Dermis microvascular lymphatic vessel endothelial cell (primary cell): ENCODE results near the gene ARMC8. TPM values are rescaled to one million over a fixed set of nuclear protein-coding genes. Genes with fewer than 3 reads are reported as not detected.

Experiments
- DNase-seq, 2 donors: peaks; one replicate each; pipeline versions ENCODE4 v3.0.0 to v3.0.0-alpha.2; 2010; ENCODE audit warnings: low read depth in 2 of 2
- total RNA-seq: library from RNA; depleted of rRNA; stranded (reverse); fragments of >200 nt; gene quantifications from 2 replicates; pipeline ENCODE4 v1.2.1, GENCODE V29; 2014

ARMC8 gene
- total RNA-seq, 1 donor from 2014 or later, result 41.1 TPM

- no peak for DNase-seq
These were observed 10.4 kb downstream of the ARMC8 start for GRCh38 chr3:138197524-138197923.

- DNase-seq, result no peak
These were observed 12.8 kb downstream of the ARMC8 start for GRCh38 chr3:138199851-138200250.

DNA sequence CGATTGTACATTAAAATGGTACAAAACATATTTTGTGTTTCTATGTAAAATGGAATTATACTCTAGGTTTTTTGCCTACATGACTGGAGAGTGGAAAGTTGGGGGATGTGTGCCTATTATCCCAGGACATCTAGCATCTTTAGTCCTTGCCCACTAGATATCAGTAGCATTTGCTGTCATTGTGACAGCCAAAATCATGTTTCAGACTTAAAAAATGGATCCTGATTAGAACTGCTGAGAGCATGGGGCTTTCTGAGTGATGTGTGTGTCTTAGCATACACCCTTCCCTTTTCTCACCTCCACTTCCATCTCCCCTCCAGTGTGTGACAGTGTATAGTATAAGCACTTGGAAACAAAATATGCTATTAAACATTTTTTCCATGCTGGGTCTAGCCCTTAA lies 13.3 kb downstream of the ARMC8 start:
- DNase-seq, result no peak

- DNase-seq, result no peak
These were observed 16.0 kb downstream of the ARMC8 start for GRCh38 chr3:138202945-138203701.

DNA sequence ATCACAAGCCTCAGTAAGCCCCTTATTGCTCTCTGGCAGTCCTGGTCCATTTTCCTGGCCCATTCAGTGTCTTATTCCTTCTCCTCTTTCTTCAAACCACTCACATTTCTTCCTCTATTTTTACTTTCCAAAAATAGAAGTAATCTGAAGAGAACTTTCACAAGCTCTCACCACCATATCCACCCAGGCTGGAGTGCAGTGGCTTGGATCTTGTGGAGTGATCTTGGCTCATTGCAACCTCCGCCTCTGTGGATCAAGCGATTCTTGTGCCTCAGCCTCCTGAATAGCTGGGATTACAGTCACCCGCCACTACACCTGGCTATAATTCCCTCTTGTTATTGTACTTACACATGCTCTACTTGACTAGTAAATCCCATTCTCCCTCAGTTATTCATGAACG lies 16.8 kb downstream of the ARMC8 start:
- no peak for DNase-seq

DNA sequence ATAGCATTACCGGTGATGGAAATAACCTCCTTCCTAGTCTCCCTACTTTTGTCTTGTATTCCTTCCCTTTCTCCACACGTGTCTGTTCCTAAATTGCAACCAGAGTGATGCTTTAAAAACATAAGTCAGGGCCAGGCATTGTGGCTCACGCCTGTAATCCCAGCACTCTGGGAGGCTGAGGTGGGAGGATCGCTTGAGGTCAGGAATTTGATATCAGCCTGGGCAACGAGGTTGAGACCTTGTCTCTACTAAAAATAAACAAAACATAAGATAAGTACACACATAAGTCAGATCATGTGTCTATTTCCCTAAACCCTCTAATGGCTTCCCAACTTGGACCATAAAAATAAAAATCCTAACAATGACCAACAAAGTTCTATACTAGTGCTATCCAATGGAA lies 18.4 kb downstream of the ARMC8 start:
- no peak for DNase-seq

DNA sequence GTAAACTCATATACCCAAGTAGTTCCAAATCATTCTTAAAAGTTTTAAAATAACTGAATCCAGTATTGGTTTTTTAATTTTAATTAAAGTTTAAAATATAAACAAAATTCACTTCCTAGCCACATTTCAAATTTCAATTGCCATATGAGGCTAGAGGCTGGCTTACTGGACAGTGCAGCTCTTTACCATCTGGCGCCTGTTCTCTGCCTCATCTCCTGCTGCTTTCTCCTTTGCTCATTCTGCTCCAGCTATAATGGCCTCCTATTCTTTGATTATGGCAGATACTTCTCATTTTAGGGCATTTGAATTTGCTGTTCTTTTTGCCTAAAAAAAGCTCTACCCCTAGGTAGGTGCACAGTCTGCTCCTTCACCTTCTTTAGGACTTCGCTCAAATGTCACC lies 19.1 kb downstream of the ARMC8 start:
- no peak for DNase-seq

DNA sequence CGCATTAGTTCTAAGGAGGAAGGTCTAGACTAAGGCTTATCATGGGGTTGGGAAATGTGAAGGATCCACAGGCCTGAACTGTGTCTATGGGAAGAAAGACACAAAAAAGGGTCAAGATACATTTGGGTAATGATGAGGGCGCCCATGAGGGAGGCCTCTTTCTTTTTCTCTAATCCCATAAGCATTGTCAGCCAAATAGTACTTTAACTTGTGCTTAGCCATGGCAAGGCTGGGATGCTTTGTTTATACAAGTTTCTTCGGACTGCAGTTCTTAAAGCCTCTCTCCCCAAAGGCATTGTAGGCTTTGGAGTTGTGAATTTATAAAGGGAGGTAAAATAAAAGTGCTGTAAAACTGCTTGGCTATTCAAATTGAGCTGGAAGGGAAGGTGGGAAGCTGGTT lies 23.4 kb downstream of the ARMC8 start:
- DNase-seq, result no peak

DNA sequence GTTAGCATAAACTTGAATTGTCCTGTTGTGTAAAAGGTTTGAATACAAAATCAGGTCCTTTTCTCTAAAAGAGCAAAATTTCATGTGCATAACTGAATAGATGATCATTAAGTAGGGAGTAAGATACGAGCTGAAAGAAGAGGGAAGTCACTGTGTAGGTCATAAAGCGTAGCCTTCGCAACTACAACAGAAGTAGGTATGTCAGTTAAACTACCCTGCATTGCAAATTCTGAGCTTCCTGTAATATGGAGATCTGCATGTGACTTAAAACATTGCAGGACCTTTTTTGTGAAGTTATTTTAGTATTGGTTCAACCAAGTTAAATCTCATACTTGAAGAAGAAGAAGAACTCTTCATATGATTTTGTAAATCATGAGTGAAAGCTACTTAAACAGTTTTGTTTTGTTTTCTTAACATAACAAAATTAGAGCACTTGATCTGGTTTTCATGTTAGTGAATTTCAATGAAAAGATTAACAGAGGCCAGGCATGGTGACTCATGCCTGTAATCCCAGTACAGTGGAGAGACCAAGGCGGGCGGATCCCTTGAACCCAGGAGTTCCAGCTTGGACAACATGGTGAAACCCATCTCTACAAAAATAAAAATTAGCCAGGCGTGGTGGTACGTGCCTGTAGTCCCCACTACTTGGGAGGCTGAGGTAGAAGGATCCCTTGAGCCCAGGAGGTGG lies 26.4 kb downstream of the ARMC8 start:
- no peak for DNase-seq

GRCh38 chr3:138219255-138219654 lies 32.2 kb downstream of the ARMC8 start:
- DNase-seq, result peak in 1 of 2 donors; percentile 64

GRCh38 chr3:138220242-138220641 lies 33.1 kb downstream of the ARMC8 start:
- DNase-seq, result no peak

DNA sequence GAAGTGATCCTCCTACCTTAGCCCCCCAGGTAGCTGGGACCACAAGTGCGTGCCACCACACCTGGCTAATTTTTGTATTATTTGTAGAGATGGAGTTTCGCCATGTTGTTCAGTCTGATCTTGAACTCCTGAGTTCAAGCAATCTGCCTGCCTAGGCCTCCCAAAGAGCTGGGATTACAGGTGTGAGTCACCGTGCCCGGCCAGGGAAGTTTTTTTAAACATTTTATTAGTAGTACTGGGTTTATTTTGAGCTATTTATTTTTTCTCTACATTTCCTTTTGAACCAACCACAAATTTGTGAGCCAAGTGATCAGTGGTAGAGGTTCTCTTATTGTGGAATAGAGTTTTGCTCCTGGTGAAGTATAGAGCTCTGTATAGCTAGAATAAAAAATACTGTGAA lies 33.7 kb downstream of the ARMC8 start:
- peak in 1 of 2 donors; percentile 10 for DNase-seq

DNA sequence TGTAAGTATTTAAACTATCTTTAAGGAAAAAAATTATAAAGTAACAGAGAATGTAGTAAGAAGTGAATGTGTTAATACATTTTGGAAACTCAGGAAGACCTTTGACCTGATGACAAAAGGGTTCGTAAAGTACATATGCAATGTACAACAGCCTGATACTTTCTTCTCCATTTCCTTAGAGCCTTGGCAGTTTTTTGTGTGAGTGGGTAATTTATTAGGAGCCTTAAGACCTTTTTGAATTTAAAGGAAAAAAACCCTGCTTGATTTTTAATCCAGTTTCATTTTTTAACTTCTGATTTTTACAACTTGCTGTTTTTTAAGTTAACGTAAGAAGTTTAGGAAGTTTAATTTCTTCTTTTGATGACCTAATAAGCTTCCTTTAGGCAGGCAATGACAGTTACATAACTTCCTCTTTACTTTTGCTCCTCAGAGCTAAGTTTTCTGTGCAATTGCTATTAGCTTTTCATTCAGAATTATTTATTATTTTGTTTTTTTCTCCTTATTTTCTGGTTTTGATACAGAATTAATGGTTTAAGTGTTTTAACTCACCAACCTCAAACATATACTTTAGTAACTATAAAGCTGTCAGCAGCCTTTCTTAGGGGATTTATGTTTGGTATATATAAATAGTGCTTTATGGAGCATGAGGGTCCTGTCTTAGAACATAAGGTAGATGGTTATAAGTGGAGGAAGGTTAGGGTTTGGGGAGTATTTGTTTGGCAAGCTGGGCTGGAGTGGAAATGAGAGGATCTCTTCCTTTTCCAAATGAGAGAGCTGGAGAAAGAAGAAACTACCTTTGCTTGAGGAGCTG lies 35.2 kb downstream of the ARMC8 start:
- no peak for DNase-seq

DNA sequence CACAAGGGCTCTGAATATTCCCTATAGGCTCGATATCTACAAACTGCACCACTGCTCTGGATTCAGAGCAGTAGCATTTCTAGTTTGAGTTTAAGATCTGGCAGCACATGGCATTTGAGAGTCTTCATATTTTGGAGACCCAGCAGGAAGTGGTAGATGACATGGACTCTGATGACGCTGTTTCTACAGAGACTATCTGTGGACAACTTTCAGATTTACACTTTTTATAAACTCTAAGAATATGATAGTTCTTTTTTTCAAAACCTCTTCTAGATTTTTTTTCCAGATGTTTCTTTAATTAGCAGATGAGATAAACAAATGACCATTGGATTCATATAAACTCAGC lies 35.8 kb downstream of the ARMC8 start:
- no peak for DNase-seq

DNA sequence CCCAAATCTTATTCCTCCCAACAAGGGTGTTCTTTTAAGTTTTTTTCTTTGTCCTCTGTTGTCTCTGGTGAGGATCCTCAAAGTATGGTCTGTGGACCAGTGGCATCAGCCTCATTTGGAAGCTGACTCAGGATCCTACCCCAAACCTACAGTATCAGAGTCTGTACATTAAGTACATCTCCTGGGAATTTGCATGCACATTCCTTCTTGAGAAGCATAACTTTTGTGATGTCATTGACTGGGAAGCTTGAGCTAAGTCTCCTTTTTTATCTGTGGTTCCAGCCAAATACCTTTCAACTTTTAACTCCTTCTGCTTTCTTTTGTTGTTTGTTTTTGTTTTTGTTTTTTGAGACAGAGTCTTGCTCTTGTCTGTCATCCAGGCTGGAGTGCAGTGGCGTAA lies 40.5 kb downstream of the ARMC8 start:
- no peak for DNase-seq

- no peak for DNase-seq
These were observed 43.4 kb downstream of the ARMC8 start for GRCh38 chr3:138230525-138230924.

GRCh38 chr3:138232705-138233364 lies 45.7 kb downstream of the ARMC8 start:
- DNase-seq, result no peak

DNA sequence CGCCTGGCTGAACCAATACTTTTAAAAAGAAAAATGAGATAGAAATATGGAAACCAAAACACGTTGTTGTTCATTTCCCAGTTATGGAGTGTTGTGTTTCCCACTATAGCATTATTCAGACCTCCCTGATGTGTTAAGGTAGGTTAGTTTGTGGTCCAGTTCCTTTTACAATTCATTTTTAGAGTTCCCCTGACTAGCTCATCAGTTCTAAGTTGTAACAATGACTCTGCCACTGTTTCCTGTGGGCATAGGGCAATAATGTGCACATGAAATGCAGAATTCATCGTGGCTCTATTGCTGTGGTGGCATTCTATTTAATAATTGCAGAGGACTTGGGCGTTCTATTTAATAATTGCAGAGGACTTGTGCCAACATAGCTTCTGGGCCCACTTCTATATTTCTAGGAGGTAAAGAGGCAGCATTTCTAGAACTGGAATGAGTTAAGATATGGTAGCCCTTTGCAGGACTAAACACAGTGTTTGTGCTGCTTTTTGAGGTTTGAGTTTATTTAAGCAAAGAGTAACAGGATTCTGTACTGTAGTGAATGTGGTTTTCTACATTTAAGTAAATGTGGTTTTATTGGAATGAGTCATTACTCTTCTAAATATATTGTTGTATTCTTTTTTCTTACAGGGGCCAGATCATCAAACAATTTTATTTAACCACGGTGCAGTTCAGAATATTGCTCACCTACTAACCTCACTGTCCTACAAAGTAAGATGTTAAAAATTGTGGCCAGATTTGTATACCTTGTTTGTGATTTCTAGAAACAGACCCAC lies 47.5 kb downstream of the ARMC8 start:
- DNase-seq, result no peak

- DNase-seq, result no peak
These were observed 51.6 kb downstream of the ARMC8 start for GRCh38 chr3:138238711-138239110.

DNA sequence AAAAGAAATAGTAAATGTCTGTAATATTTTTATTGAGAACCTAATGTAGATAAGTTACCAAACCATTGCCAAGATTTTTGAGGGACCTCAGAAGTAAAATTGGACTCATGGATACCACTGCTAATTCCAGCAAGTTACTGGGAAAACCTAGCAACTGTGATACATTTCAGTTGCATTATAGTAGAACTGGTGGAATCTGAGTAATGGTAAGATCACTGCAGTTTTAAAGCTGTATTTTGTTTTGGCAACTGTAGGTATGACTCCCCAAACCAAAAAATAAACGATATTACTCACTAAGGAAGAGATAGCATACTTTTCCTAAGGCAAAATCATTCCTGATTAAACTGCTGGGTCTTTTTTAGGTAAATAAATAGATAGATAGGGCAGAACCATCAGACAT lies 54.0 kb downstream of the ARMC8 start:
- DNase-seq, result no peak

DNA sequence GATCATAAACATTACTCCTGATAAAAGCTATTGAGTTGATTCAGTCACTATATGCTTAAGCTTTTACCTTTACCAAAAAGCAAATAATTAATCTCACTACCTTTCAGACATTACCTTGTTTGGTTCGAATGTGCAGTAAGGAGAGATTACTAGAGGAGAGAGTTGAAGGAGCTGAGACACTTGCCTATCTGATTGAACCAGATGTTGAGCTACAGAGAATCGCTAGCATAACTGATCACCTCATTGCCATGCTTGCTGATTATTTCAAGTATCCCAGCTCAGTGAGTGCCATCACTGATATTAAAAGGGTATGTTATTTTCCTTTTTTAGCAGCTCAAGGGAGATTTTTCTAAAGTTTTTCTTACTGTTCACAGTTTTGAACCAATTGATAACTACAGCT lies 54.6 kb downstream of the ARMC8 start:
- no peak for DNase-seq
